BJ (cell line): ENCODE measurements around the gene ZFYVE28. TPM values are rescaled to one million over a fixed set of nuclear protein-coding genes. Genes with fewer than 3 reads are reported as not detected.
A peak's percentile ranks its signal among the peaks of the same experiment; 100 is the strongest.

Source experiments
- CTCF ChIA-PET: fragments of 350-600 bp; formaldehyde crosslinking; extraction: SDS; loops from one replicate; lab custom pipeline; 2021; ENCODE audit warnings: antibody characterized with exemption, inconsistent platforms; lab: Yijun Ruan, JAX
- POLR2A ChIA-PET: fragments of 300-600 bp; sonication (Branson Sonifier 250); formaldehyde crosslinking; extraction: SDS; loops from one replicate; lab custom pipeline; 2021; ENCODE audit warnings: antibody characterized with exemption; lab: Charles Lee
- DNase-seq: peaks from one replicate; pipeline ENCODE4 v3.0.0-alpha.2; 2011; ENCODE audit warnings: low read depth
- H3K27me3 ChIP-seq: 2 replicates; pipeline ENCODE4 v1.6.0; 2011; ENCODE audit warnings: low read length; ENCODE audit not compliant: control insufficient read depth, insufficient read depth
- H3K36me3 ChIP-seq: 2 replicates; pipeline ENCODE4 v1.5.1; 2011; ENCODE audit warnings: low read length; ENCODE audit not compliant: control insufficient read depth, insufficient read depth
- H3K4me3 ChIP-seq: 2 replicates; pipeline ENCODE4 v1.5.1; 2011; ENCODE audit warnings: low read depth, mild to moderate bottlenecking, control low read depth, low read length
- CTCF ChIP-seq: IDR thresholded peaks from 2 replicates; pipeline ENCODE4 v1.5.1; 2011; ENCODE audit warnings: low read depth, mild to moderate bottlenecking, control low read depth, inconsistent platforms, low read length, moderate library complexity; ENCODE audit not compliant: insufficient read depth
- polyA plus RNA-seq: library from polyadenylated mRNA; depleted of rRNA; stranded (reverse); fragments of >200 nt; gene quantifications from 2 replicates; pipeline ENCODE4 v1.2.3, GENCODE V29; 2011

ZFYVE28 gene
- polyA plus RNA-seq, 1 experiment, result 4.4 TPM

- Histone ChIP-seq H3K27me3 (no peaks in the 10 kb centered on the region), H3K4me3 (no peak overlapping the region), H3K36me3 (no peaks in the 10 kb centered on the region; the same call in 1 of the 2 replicates)
- DNase-seq, result no peak
- TF ChIP-seq CTCF, result no peak
- ChIA-PET POLR2A (no interaction called here), CTCF (interaction anchor here (0.9 to 1.3 kb wide), 2 partner anchors 16 to 41 kb away, joined by 3 to 4 read pairs; no protein-coding TSS in a partner anchor)
Measured at GRCh38 chr4:2332201-2332975, 86.1 kb downstream of the ZFYVE28 start.

DNA sequence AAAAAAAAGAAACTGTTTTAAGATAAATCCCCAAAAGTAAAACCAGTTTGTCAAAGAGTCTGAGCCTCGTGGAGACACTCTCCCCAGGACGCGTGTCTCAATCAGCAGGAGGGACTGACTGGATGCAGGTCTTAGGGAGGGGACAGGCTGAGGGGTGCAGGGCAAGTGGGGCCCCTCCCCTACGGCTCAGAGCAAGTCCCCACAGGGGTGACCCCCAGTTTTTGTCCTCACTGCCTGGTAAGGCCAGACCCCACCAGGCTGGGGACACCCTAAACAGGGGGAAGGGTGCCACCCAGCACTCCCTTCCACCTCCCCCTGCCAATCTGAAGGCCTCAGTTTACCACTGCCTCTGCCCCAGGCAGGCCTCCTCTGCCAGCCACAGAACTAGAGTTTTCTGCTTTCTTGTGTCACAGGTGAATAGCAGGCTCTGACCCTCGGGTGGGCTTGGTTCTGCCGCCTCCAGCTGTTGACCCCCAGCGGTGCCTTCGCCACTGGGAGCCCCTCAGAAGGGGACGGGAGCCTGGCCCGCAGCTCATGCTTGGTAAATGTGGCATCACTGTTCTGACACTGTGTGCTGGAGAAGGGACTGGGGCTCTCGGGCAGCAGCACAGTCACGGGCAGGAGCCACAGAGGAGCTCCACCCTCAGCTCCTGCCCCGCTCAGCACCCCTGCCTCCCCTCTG lies 86.8 kb downstream of the ZFYVE28 start:
- Histone ChIP-seq H3K4me3 (no peak overlapping the region), H3K27me3 (no peaks in the 10 kb centered on the region), H3K36me3 (no peaks in the 10 kb centered on the region; the same call in 1 of the 2 replicates)
- no peak for DNase-seq
- CTCF ChIA-PET, result interaction anchor here (1.3 kb wide), 1 partner anchor 17 kb away, joined by 4 read pairs; no protein-coding TSS in a partner anchor
- POLR2A ChIA-PET, result no interaction called here
- TF ChIP-seq CTCF, result no peak

DNA sequence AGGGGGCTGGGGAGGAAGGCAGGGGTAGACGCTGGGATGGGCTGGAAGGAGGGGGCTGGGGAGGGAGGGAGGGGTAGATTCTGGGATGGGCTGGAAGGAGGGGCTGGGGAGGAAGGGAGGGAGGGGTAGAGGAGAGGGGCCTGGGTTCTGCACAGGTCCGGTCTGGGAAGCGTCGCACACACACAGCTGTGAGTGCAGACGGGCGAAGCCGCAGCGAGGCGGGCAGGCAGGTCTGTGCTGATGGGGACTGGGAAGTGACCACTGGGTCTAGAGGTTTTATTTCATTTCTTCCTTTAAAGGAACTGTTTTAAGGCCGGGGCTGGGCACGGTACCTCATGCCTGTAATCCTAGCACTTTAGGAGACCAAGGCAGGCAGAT lies 87.4 kb downstream of the ZFYVE28 start:
- TF ChIP-seq CTCF, result no peak
- Histone ChIP-seq H3K36me3 (no peaks in the 10 kb centered on the region; the same call in 1 of the 2 replicates), H3K4me3 (no peak overlapping the region), H3K27me3 (no peaks in the 10 kb centered on the region)
- POLR2A ChIA-PET, result no interaction called here
- CTCF ChIA-PET, result no interaction called here
- no peak for DNase-seq

DNA sequence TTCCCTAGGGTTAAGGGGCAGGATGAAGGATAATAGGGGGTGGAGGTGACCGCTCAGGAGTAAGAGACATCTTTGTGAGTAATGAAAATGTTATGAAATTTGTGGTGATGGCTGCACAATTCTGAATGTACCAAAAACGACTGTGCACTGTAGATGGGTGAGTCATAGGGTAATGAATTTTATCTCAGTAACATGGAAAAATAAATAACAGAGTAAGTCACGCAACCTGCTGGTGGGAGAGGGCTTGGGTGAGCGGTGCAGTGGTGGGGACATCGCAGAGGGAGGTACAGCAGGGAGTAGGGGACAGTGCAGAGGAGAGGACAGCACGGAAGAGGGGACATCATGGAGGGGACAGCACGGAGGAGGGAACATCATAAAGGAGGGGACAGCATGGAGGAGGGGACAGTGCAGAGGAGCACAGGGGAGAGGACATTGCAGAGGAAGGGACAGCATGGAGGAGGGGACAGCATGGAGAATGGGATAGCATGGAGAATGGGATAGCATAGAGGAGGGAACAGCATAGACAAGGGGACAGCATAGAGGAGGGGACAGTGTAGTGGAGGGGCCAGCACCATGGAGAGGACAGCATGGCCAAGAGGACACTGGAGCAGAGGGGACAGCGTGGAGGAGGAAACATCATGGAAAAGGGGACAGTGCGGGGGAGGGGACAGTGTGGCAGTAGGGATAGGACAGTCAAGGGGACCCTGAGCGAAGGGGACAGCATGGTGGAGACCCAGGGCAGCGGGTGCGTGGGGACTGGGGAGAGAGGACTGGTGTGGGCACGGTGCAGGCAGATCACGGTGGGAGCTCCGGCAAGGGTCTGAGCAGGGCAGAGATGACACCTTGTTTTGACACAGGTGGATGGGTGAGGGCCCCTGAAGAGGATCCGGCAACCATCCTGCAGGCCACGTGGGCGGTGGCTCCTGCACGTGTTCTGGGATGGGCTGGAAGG lies 88.1 kb downstream of the ZFYVE28 start:
- POLR2A ChIA-PET, result no interaction called here
- TF ChIP-seq CTCF, result peak; percentile 14; the same call in 1 of the 2 replicates
- Histone ChIP-seq H3K36me3 (no peaks in the 10 kb centered on the region; the same call in 1 of the 2 replicates), H3K4me3 (no peak overlapping the region), H3K27me3 (no peaks in the 10 kb centered on the region)
- peak; percentile 82 for DNase-seq
- CTCF ChIA-PET, result no interaction called here
